DLD1 (cell line): Measurements from ENCODE around the gene KMT2C.
"Not testable (repeated sequence)": the region's sequence is repeated elsewhere in the genome, so short reads cannot be mapped to it uniquely, and the experiment has no call there.

Experiments
- in situ Hi-C: cut with HindIII; loops from 2 replicates; pipeline ENCODE4 v1.10.0; 2017; ENCODE audit warnings: low sequenced_read_pairs

KMT2C gene

GRCh38 chr7:152313831-152314604 lies 121.8 kb downstream of the KMT2C start:
- in situ Hi-C loops = no loop called here

- in situ Hi-C loops = no loop called here
Observed at GRCh38 chr7:152313217-152313616, 122.6 kb downstream of the KMT2C start.

GRCh38 chr7:152312316-152312715 lies 123.5 kb downstream of the KMT2C start:
- in situ Hi-C loops = no loop called here

GRCh38 chr7:152307902-152308301 lies 127.9 kb downstream of the KMT2C start:
- in situ Hi-C loops = no loop called here

GRCh38 chr7:152299542-152300143 lies 136.2 kb downstream of the KMT2C start:
- in situ Hi-C loops = not testable (repeated sequence)

- in situ Hi-C loops = no loop called here
Observed at GRCh38 chr7:152292897-152293296, 142.9 kb downstream of the KMT2C start.

- in situ Hi-C loops = not testable (repeated sequence)
Observed at GRCh38 chr7:152286972-152287371, 148.8 kb downstream of the KMT2C start.

GRCh38 chr7:152286219-152286618 lies 149.6 kb downstream of the KMT2C start:
- in situ Hi-C loops = not testable (repeated sequence)

- in situ Hi-C loops = not testable (repeated sequence)
Observed at GRCh38 chr7:152284998-152285397, 150.8 kb downstream of the KMT2C start.

- in situ Hi-C loops = not testable (repeated sequence)
Observed at GRCh38 chr7:152277687-152278086, 158.1 kb downstream of the KMT2C start.

- in situ Hi-C loops = not testable (repeated sequence)
Observed at GRCh38 chr7:152270427-152270826, 165.4 kb downstream of the KMT2C start.

- in situ Hi-C loops = not testable (repeated sequence)
Observed at GRCh38 chr7:152266859-152267258, 168.9 kb downstream of the KMT2C start.

- in situ Hi-C loops = not testable (repeated sequence)
Observed at GRCh38 chr7:152264915-152265314, 170.9 kb downstream of the KMT2C start.

GRCh38 chr7:152262146-152262545 lies 173.7 kb downstream of the KMT2C start:
- in situ Hi-C loops = not testable (repeated sequence)

- in situ Hi-C loops = not testable (repeated sequence)
Observed at GRCh38 chr7:152259645-152260044, 176.2 kb downstream of the KMT2C start.

- in situ Hi-C loops = not testable (repeated sequence)
Observed at GRCh38 chr7:152247851-152248250, 188.0 kb downstream of the KMT2C start.

- in situ Hi-C loops = not testable (repeated sequence)
Observed at GRCh38 chr7:152245417-152245816, 190.4 kb downstream of the KMT2C start.

- in situ Hi-C loops = not testable (repeated sequence)
Observed at GRCh38 chr7:152243464-152243863, 192.3 kb downstream of the KMT2C start.

- in situ Hi-C loops = not testable (repeated sequence)
Observed at GRCh38 chr7:152241301-152241700, 194.5 kb downstream of the KMT2C start.

GRCh38 chr7:152236306-152236705 lies 199.5 kb downstream of the KMT2C start:
- in situ Hi-C loops = not testable (repeated sequence)

GRCh38 chr7:152234421-152234820 lies 201.4 kb downstream of the KMT2C start:
- in situ Hi-C loops = not testable (repeated sequence)

- in situ Hi-C loops = no loop called here
Observed at GRCh38 chr7:152231089-152231488, 204.7 kb downstream of the KMT2C start.
